CD4-positive, alpha-beta T cell treated with Interleukin-17A for 1 hour (primary cell): ENCODE measurements around the gene FAM193B.
"Not testable (repeated sequence)": the region's sequence is repeated elsewhere in the genome, so short reads cannot be mapped to it uniquely, and the experiment has no call there.

Source experiments
- DNase-seq: peaks from one replicate; pipeline ENCODE4 v3.0.0-alpha.2; 2020

FAM193B gene

GRCh38 chr5:177535125-177535524, 19.2 kb downstream of the FAM193B start:
- DNase-seq, result no peak

GRCh38 chr5:177534433-177534832, 19.9 kb downstream of the FAM193B start:
- DNase-seq, result not testable (repeated sequence)

- no peak for DNase-seq
These were observed 23.0 kb downstream of the FAM193B start for GRCh38 chr5:177531209-177531940.

GRCh38 chr5:177530638-177531037, 23.7 kb downstream of the FAM193B start:
- DNase-seq, result no peak

GRCh38 chr5:177529247-177530203, 24.8 kb downstream of the FAM193B start:
- no peak for DNase-seq

GRCh38 chr5:177528631-177529030, 25.7 kb downstream of the FAM193B start:
- DNase-seq, result no peak

GRCh38 chr5:177527595-177527994, 26.8 kb downstream of the FAM193B start:
- DNase-seq, result no peak

GRCh38 chr5:177526791-177527190, 27.6 kb downstream of the FAM193B start:
- DNase-seq, result no peak

GRCh38 chr5:177526191-177526590, 28.2 kb downstream of the FAM193B start:
- no peak for DNase-seq

GRCh38 chr5:177524941-177525655, 29.3 kb downstream of the FAM193B start:
- DNase-seq, result no peak

GRCh38 chr5:177524539-177524900, 29.8 kb downstream of the FAM193B start:
- DNase-seq, result no peak

GRCh38 chr5:177523711-177524538, 30.4 kb downstream of the FAM193B start:
- DNase-seq, result no peak

GRCh38 chr5:177520916-177521513, 33.3 kb downstream of the FAM193B start:
- no peak for DNase-seq

GRCh38 chr5:177520271-177520670, 34.1 kb downstream of the FAM193B start:
- no peak for DNase-seq

- DNase-seq, result no peak
These were observed 34.7 kb downstream of the FAM193B start for GRCh38 chr5:177519463-177520235.

GRCh38 chr5:177516601-177517568, 37.5 kb downstream of the FAM193B start, which contains the start of gene DDX41:
TSS of gene DDX41 (minus strand) at chr5:177516961. CDS start at chr5:177516945, 16 bp downstream.
- DNase-seq, result peak; percentile 97

GRCh38 chr5:177515580-177515979, 38.8 kb downstream of the FAM193B start:
- DNase-seq, result no peak

GRCh38 chr5:177514541-177514940, 39.8 kb downstream of the FAM193B start:
- no peak for DNase-seq

- no peak for DNase-seq
These were observed 40.9 kb downstream of the FAM193B start for GRCh38 chr5:177513500-177513899.
